Erythroblast (primary cell): ENCODE measurements around the gene MIPOL1.

Experiments used
- GATA1 ChIP-seq: IDR thresholded peaks from 2 replicates; pipeline ENCODE4 v1.6.1; 2011; ENCODE audit warnings: low read depth, mild to moderate bottlenecking, control low read depth, low read length, moderate library complexity
- POLR2A ChIP-seq: IDR thresholded peaks from 2 replicates; pipeline ENCODE4 v1.6.1; 2011; ENCODE audit warnings: mild to moderate bottlenecking, low read length

GRCh38 chr14:37213016-37213415, 15.3 kb downstream of the MIPOL1 start:
- TF ChIP-seq POLR2A (no peak), GATA1 (no peak)
